ENCODE measurements around the gene KREMEN1. TPM values are rescaled to one million over a fixed set of nuclear protein-coding genes. Genes with fewer than 3 reads are reported as not detected.

The KREMEN1 gene
- total and polyA plus RNA-seq, 9 of the 15 experiments (the other 6 are each of a cell fraction or from before 2014, with no cell fraction given), result 0.69 to 11.5 (median 4.3) TPM

GRCh38 chr22:29195118-29195963 lies 122.5 kb downstream of the KREMEN1 start (continued):
- TF ChIP-seq KAT8 (IDR thresholded peaks at IDR 0.05; ENCODE audit: low read depth) (no peak), MYBL2 (IDR thresholded peaks at IDR 0.05; ENCODE audit: low read depth) (no peak), MYBL2 (CRISPR knock-in tag; IDR thresholded peaks at IDR 0.05; ENCODE audit: borderline replicate concordance) (no peak), MYC (IDR thresholded peaks at IDR 0.05; ENCODE audit: low read depth, low read length) (no peak), MYC (CRISPR knock-in tag; IDR thresholded peaks at IDR 0.05; ENCODE audit: borderline replicate concordance, low read depth) (no peak; the same call in 1 of the 2 replicates), DEAF1 (CRISPR knock-in tag; IDR thresholded peaks at IDR 0.05) (0 out of 2 replicates have a peak, but pooled peaks have one; percentile 6), MYNN (IDR thresholded peaks at IDR 0.05) (peak; percentile 68; the same call in 1 of the 2 replicates), MYNN (CRISPR knock-in tag; IDR thresholded peaks at IDR 0.05) (no peak), L3MBTL2 (IDR thresholded peaks at IDR 0.05) (peak; percentile 76), ZKSCAN3 (CRISPR knock-in tag; IDR thresholded peaks at IDR 0.05) (no peak), DACH1 (IDR thresholded peaks at IDR 0.05; ENCODE audit: partially characterized antibody) (no peak), SPI1 (IDR thresholded peaks at IDR 0.05; ENCODE audit: borderline replicate concordance, low read depth, low read length) (no peak), ZBTB34 (CRISPR knock-in tag; IDR thresholded peaks at IDR 0.05) (no peak), ZBTB9 (CRISPR knock-in tag; IDR thresholded peaks at IDR 0.05) (peak; percentile 75), TOE1 (IDR thresholded peaks at IDR 0.05; ENCODE audit: borderline replicate concordance) (no peak; the same call in 1 of the 2 replicates), TOE1 (CRISPR knock-in tag; IDR thresholded peaks at IDR 0.05; ENCODE audit: borderline replicate concordance, low read depth) (peak; percentile 48; the same call in 1 of the 2 replicates), RBM22 (IDR thresholded peaks at IDR 0.05; ENCODE audit: low read depth, low read length, poor library complexity, severe bottlenecking) (no peak), GMEB1 (CRISPR knock-in tag; IDR thresholded peaks at IDR 0.05) (peak; percentile 5; the same call in 1 of the 2 replicates), KLF16 (IDR thresholded peaks at IDR 0.05) (peak; percentile 75; the same call in 1 of the 2 replicates), STAT5A (IDR thresholded peaks at IDR 0.05; ENCODE audit: borderline replicate concordance, low read length) (peak; percentile 45; the same call in 1 of the 2 replicates), ZFX (CRISPR knock-in tag; IDR thresholded peaks at IDR 0.05) (peak; percentile 35), RBFOX2 (IDR thresholded peaks at IDR 0.05; ENCODE audit: low read depth, low read length) (0 out of 2 replicates have a peak, but pooled peaks have one; percentile 12), TEAD1 (CRISPR knock-in tag; IDR thresholded peaks at IDR 0.05) (0 out of 4 replicates have a peak, but pooled peaks of 1 of the 2 experiments have one; percentile 67)
